GM12801 (cell line): ENCODE measurements around the gene CALML5.

Experiments used
- TF ChIP-seq, protein P1 (sequence below): IDR thresholded peaks from one replicate; pipeline ENCODE4 v1.5.1; 2011; ENCODE audit warnings: control low read depth; ENCODE audit not compliant: insufficient read length; ENCODE audit errors: extremely low read depth

Gene CALML5

DNA sequence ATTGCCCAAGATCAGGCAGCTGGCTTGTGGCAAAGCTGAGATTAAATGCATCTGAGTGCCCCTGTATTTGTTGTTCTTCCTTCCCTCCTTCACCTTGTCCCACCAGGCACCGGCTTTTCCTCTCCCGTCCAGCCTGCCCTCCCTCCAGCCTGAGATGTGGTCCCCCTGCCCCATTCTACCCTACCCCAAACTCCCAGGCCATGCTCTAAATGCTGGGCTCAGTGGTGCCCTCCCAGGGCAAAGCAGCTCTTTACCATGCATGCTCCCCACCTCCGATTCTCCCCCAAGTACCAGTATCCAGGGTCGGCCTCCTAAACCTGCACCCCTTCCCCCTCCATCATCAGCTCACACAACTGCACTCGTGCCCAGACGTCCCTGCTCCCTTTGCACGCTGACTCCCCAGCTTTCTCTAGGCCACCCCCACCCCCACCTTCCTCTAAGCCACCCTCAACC lies 36.5 kb downstream of the CALML5 start:
- TF ChIP-seq, protein P1, sequence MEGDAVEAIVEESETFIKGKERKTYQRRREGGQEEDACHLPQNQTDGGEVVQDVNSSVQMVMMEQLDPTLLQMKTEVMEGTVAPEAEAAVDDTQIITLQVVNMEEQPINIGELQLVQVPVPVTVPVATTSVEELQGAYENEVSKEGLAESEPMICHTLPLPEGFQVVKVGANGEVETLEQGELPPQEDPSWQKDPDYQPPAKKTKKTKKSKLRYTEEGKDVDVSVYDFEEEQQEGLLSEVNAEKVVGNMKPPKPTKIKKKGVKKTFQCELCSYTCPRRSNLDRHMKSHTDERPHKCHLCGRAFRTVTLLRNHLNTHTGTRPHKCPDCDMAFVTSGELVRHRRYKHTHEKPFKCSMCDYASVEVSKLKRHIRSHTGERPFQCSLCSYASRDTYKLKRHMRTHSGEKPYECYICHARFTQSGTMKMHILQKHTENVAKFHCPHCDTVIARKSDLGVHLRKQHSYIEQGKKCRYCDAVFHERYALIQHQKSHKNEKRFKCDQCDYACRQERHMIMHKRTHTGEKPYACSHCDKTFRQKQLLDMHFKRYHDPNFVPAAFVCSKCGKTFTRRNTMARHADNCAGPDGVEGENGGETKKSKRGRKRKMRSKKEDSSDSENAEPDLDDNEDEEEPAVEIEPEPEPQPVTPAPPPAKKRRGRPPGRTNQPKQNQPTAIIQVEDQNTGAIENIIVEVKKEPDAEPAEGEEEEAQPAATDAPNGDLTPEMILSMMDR, result no peak

DNA sequence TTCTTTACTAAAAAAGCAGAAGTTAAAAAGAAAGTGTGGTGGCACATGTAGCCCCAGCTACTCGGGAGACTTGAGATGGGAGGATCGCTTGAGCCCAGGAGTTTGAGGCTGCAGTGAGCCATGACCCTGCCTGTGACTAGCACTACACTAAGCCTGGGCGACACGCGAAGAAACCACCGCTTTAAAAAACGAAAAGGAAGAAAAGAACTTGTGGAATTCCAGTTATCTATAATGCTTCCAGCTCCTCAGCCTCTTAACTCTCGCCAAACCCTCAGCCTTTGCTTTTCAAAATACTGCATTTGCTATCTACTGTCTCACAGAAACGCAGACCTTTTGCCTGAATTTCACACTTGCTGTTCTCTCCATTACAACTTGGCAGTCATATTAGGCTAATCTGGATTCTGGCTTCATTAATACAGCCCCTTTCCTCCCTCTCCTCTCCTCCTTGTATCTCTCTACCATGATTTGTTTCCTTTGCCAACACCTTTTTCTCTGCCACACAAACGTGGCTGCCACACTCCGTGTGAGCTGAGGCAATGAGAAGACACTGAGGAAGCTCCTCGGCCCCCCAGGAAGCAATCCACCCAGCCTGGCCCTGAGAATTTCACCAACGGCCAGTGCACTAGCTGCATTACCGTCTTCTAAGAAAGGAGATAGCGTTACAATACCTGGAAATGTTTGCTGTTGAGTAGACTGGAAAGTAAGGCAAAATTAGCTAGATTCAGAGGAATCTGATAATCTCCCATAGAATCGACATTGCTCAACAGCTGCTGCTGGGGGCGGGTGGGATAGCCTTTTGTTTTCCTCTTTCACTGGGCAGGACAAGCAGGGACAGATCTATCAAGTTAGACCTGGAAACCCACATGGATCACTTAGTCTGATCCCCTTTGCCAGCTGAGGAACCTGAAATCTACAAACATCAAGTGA lies 37.2 kb downstream of the CALML5 start:
- TF ChIP-seq, protein P1, result no peak

DNA sequence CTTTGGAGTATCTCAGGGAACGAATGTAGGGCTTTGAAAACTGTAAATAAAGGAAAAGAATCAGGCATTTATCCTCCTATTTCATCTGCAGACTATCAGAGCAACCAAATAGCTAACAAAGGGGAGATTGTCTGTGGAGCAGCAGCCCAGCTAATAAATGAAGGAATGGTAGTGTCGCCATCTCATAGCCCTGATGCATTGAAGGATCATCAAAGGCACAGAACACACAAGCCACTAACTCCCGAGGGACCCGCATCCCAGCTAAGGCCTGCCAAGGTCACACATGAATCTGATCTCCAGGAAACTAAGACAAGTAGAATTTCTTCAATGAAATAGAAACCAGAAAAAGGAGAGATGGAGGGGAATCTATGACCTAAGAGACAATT lies 38.2 kb downstream of the CALML5 start:
- TF ChIP-seq, protein P1, result no peak

DNA sequence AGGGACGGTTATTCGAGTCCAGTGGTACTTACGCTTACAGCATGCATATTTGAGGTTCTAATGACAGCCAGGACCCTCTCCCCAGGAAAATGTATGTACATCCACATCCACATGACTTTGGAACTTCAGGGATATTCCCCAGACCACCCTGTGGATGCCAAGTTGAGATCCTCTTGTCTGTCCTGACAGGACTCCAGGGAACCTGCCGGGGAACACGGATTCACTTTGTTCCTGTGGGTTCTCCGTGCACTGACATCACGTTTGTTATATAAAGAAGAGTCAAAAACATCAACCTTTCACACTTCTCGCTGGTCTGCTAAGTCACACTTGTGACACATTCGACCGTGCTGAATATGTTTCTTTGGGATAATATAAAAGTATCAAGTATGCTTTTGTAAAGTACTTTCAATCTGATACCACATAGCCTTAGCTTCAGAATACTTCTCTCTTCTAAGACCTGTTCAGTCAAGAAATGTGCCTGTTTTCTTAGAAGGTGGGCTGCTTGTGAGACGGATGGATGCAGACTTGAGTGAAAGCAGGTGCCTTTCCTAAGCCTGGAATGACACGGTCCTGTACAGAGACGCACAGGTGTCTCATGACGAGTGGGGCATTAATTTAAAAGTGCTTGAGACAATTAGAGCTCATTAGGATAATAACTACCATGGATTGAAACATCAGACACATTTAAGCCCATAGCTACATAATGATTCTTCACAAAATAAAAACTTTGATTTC lies 38.7 kb downstream of the CALML5 start:
- TF ChIP-seq, protein P1, result no peak

DNA sequence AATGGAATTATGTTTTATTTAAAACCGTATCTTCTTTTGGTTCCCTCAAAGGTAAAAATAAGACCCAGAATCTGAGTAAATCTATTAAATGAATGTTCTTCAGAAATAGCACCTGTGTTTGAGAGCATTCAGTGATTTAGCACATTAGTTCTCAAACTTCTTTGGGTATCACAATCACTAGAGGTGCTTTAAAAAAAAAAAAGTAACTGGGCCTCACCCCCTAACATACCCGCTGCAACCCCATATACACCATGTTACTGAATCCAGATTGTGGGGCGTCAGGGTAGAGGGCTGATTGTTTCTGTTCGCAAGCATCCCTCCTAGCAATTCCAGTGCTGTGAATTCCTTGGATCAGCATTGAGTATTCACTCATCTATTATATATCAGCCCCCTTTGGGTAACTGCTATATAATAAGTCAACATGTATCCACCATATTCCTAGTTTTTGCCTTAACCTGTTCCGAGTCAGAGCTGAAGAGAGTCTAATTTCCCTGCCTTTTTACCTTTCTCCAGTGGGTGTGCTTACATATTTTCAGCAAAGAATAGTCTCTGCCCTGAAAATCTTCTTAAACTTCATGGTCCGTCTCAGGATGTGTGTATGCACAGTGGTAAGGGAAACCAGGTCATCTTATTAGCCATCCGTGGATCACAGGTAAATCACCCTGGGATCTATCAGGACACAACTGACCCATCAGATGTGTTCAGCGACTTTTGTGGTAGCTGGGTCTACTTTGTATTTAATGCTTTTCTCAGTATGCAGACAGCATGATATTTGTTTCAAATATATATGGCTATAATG lies 40.2 kb downstream of the CALML5 start:
- TF ChIP-seq, protein P1, result no peak

DNA sequence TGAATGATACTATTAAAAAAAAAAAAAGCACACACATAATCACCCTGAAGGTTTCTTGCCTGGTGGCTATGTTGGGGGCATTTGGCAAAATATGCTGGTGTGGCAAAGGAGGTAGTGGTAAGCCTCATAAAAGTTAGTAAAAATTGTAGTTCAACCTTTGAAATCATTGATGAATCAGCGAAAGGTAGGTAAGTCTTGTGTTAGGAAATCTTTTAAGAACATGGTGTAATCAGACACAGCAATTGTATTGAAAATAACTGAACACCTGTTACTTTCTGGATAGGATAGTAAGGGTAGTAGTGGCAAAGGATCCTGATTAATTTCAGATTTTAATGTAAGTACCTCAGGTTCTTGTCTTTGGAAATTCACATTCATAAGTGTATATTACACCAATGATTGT lies 40.9 kb downstream of the CALML5 start:
- TF ChIP-seq, protein P1, result no peak

DNA sequence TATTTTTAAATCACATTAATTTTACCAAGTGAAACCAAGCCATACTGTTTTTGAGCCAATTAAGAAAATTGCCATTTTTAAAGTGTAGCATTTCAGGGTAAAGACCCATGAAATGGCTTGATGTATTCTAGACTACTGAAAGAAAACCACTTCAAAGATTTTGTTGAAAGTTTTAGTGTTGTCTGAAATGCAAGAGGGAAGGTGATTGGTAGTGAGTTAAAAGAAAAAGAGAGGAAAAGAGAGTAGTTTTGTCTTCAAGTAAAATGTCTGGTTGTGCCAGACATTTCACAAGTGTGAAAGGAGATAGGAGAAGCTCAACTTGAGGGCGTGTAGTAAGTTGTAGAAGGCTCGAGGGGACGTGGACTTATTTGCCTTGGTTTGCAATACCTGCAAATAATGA lies 41.6 kb downstream of the CALML5 start:
- TF ChIP-seq, protein P1, result no peak
